DMS153 treated with DMSO at 0.1 percent for 48 hours (cell line): ENCODE results near the gene IL18BP.

Experiments
- DNase-seq: peaks from one replicate; lab custom pipeline; 2025; ENCODE audit not compliant: unreplicated experiment; lab: John Stamatoyannopoulos, UW

IL18BP gene

GRCh38 chr11:72041364-72042063, 42.8 kb downstream of the IL18BP start:
- DNase-seq, result peak; percentile 68

- no peak for DNase-seq
Observed at GRCh38 chr11:72042064-72042745, 43.5 kb downstream of the IL18BP start.

- no peak for DNase-seq
Observed at GRCh38 chr11:72045849-72046248, 47.1 kb downstream of the IL18BP start.

- DNase-seq, result no peak
Observed at GRCh38 chr11:72048766-72049460, 50.2 kb downstream of the IL18BP start.
